AG08396 (cell line): Measurements from ENCODE around the gene SMIM36.
"Not testable (repeated sequence)": the region's sequence is repeated elsewhere in the genome, so short reads cannot be mapped to it uniquely, and the experiment has no call there.

ENCODE experiments used
- DNase-seq: peaks from one replicate; pipeline ENCODE4 v3.0.0; 2012; ENCODE audit warnings: low spot score, mixed read lengths

SMIM36 gene

GRCh38 chr17:55501626-55502025 lies 9.6 kb downstream of the SMIM36 start:
- not testable (repeated sequence) for DNase-seq

GRCh38 chr17:55500103-55500502 lies 11.1 kb downstream of the SMIM36 start:
- no peak for DNase-seq

- DNase-seq, result peak; percentile 29
Measured at GRCh38 chr17:55496094-55496881, 15.0 kb downstream of the SMIM36 start.

- no peak for DNase-seq
Measured at GRCh38 chr17:55495239-55495638, 16.0 kb downstream of the SMIM36 start.

GRCh38 chr17:55492781-55493341 lies 18.4 kb downstream of the SMIM36 start:
- DNase-seq, result no peak

- no peak for DNase-seq
Measured at GRCh38 chr17:55490376-55490775, 20.9 kb downstream of the SMIM36 start.

GRCh38 chr17:55487695-55488432 lies 23.4 kb downstream of the SMIM36 start:
- DNase-seq, result no peak

- no peak for DNase-seq
Measured at GRCh38 chr17:55484575-55484974, 26.7 kb downstream of the SMIM36 start.

GRCh38 chr17:55482591-55483389 lies 28.5 kb downstream of the SMIM36 start:
- no peak for DNase-seq

GRCh38 chr17:55480631-55481315 lies 30.5 kb downstream of the SMIM36 start:
- DNase-seq, result no peak

- no peak for DNase-seq
Measured at GRCh38 chr17:55479903-55480302, 31.3 kb downstream of the SMIM36 start.

GRCh38 chr17:55478971-55479370 lies 32.3 kb downstream of the SMIM36 start:
- DNase-seq, result no peak

GRCh38 chr17:55466671-55467070 lies 44.6 kb downstream of the SMIM36 start:
- no peak for DNase-seq

GRCh38 chr17:55465771-55466170 lies 45.5 kb downstream of the SMIM36 start:
- not testable (repeated sequence) for DNase-seq

- DNase-seq, result no peak
Measured at GRCh38 chr17:55463600-55463999, 47.7 kb downstream of the SMIM36 start.

- no peak for DNase-seq
Measured at GRCh38 chr17:55462711-55463110, 48.5 kb downstream of the SMIM36 start.

- no peak for DNase-seq
Measured at GRCh38 chr17:55462234-55462633, 49.0 kb downstream of the SMIM36 start.

- peak; percentile 29 for DNase-seq
Measured at GRCh38 chr17:55458978-55459377, 52.3 kb downstream of the SMIM36 start.

GRCh38 chr17:55458287-55458900 lies 52.9 kb downstream of the SMIM36 start:
- DNase-seq, result no peak

GRCh38 chr17:55456307-55457240 lies 54.7 kb downstream of the SMIM36 start:
- DNase-seq, result no peak
